ENCODE results near the gene PLXNA4. TPM values are rescaled to one million over a fixed set of nuclear protein-coding genes. Genes with fewer than 3 reads are reported as not detected.

Gene PLXNA4
- total RNA-seq, 1 experiment from 2014 or later = 0.10 TPM

GRCh38 chr7:132379292-132379691 lies 197.0 kb downstream of the PLXNA4 start:
- DNase-seq (ENCODE audit: low read depth, low spot score) = no peak
- ATAC-seq = no peak
- ChIA-PET POLR2A (no interaction called here), CTCF (no interaction called here)
- H3K4me1 ChIP-seq (ENCODE audit: control insufficient read depth, insufficient read depth, low read length) = no peaks in the 10 kb centered on the region
- intact Hi-C loops (cut with micrococcal nuclease; ENCODE audit: unreplicated experiment) = no loop called here
- no peak overlapping the region for H3K4me3 ChIP-seq (ENCODE audit: low read depth in 2 of 2, low read length in 2 of 2)
- no peaks in the 10 kb centered on the region for H3K36me3 ChIP-seq (ENCODE audit: control insufficient read depth, insufficient read depth, low read length)
- no peak overlapping the region for H3K27ac ChIP-seq (ENCODE audit: low read length)
- peaks cover 21% of the 10 kb centered on the region for H3K27me3 ChIP-seq (ENCODE audit: control insufficient read depth, insufficient read depth, low read length)
- in situ Hi-C loops (cut with HindIII; ENCODE audit: low pct_unique_long_range_greater_than_20kb, low sequenced_read_pairs) = no loop called here
- no peaks in the 10 kb centered on the region for H3K9me3 ChIP-seq (ENCODE audit: control insufficient read depth, insufficient read depth, low read depth, low read length)
- TF ChIP-seq POLR2AphosphoS5 (IDR thresholded peaks at IDR 0.05; ENCODE audit: low read depth, low read length) (no peak), SIN3A (IDR thresholded peaks at IDR 0.05; ENCODE audit: borderline replicate concordance, insufficient read depth, low read depth, low read length) (no peak), CTCF (IDR thresholded peaks at IDR 0.05) (no peak), TCF7L2 (IDR thresholded peaks at IDR 0.05; ENCODE audit: low read depth, low read length) (no peak)
- TF ChIP-seq, protein P1, sequence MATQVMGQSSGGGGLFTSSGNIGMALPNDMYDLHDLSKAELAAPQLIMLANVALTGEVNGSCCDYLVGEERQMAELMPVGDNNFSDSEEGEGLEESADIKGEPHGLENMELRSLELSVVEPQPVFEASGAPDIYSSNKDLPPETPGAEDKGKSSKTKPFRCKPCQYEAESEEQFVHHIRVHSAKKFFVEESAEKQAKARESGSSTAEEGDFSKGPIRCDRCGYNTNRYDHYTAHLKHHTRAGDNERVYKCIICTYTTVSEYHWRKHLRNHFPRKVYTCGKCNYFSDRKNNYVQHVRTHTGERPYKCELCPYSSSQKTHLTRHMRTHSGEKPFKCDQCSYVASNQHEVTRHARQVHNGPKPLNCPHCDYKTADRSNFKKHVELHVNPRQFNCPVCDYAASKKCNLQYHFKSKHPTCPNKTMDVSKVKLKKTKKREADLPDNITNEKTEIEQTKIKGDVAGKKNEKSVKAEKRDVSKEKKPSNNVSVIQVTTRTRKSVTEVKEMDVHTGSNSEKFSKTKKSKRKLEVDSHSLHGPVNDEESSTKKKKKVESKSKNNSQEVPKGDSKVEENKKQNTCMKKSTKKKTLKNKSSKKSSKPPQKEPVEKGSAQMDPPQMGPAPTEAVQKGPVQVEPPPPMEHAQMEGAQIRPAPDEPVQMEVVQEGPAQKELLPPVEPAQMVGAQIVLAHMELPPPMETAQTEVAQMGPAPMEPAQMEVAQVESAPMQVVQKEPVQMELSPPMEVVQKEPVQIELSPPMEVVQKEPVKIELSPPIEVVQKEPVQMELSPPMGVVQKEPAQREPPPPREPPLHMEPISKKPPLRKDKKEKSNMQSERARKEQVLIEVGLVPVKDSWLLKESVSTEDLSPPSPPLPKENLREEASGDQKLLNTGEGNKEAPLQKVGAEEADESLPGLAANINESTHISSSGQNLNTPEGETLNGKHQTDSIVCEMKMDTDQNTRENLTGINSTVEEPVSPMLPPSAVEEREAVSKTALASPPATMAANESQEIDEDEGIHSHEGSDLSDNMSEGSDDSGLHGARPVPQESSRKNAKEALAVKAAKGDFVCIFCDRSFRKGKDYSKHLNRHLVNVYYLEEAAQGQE (IDR thresholded peaks at IDR 0.05; ENCODE audit: insufficient read depth in 1 of 2, low read depth in 2 of 2, low read length in 1 of 2) = no peak
- BruUV-seq (replicated peaks) = no TSS peak

GRCh38 chr7:132377703-132378584 lies 198.3 kb downstream of the PLXNA4 start:
- in situ Hi-C loops (cut with HindIII; ENCODE audit: low pct_unique_long_range_greater_than_20kb, low sequenced_read_pairs) = no loop called here
- DNase-seq (ENCODE audit: low read depth, low spot score) (no peak), ATAC-seq (no peak)
- CTCF ChIA-PET = no interaction called here
- Histone ChIP-seq H3K4me3 (ENCODE audit: low read depth in 2 of 2, low read length in 2 of 2) (no peak overlapping the region), H3K9me3 (ENCODE audit: control insufficient read depth, insufficient read depth, low read depth, low read length) (no peaks in the 10 kb centered on the region), H3K27ac (ENCODE audit: low read length) (no peak overlapping the region), H3K4me1 (ENCODE audit: control insufficient read depth, insufficient read depth, low read length) (no peaks in the 10 kb centered on the region), H3K27me3 (ENCODE audit: control insufficient read depth, insufficient read depth, low read length) (peaks cover 15% of the 10 kb centered on the region), H3K36me3 (ENCODE audit: control insufficient read depth, insufficient read depth, low read length) (no peaks in the 10 kb centered on the region)
- TF ChIP-seq SIN3A (IDR thresholded peaks at IDR 0.05; ENCODE audit: borderline replicate concordance, insufficient read depth, low read depth, low read length) (no peak), POLR2AphosphoS5 (IDR thresholded peaks at IDR 0.05; ENCODE audit: low read depth, low read length) (no peak), CTCF (IDR thresholded peaks at IDR 0.05) (no peak), TCF7L2 (IDR thresholded peaks at IDR 0.05; ENCODE audit: low read depth, low read length) (no peak)
- TF ChIP-seq, protein P1 (IDR thresholded peaks at IDR 0.05; ENCODE audit: insufficient read depth in 1 of 2, low read depth in 2 of 2, low read length in 1 of 2) = no peak
- BruUV-seq (replicated peaks) = no TSS peak
- POLR2A ChIA-PET = no interaction called here
- intact Hi-C loops (cut with micrococcal nuclease; ENCODE audit: unreplicated experiment) = no loop called here

Measured in Panc1 (cell line).